ENCODE results near the gene ATRAID.

- TF ChIP-seq BHLHE40 (IDR thresholded peaks at IDR 0.05; ENCODE audit: borderline replicate concordance), result no peak
- no peak for TF ChIP-seq FOXK2 (IDR thresholded peaks at IDR 0.05)
- TF ChIP-seq ARNT (IDR thresholded peaks at IDR 0.05), result no peak
- no peak for TF ChIP-seq SP1 (IDR thresholded peaks at IDR 0.05)
- no peak for TF ChIP-seq SUZ12 (IDR thresholded peaks at IDR 0.05)
- no peak for TF ChIP-seq PKNOX1 (IDR thresholded peaks at IDR 0.05)
- TF ChIP-seq FOXM1 (IDR thresholded peaks at IDR 0.05; ENCODE audit: borderline replicate concordance), result no peak
- no peak for TF ChIP-seq TARDBP (IDR thresholded peaks at IDR 0.05)
- no peak for TF ChIP-seq ZNF384 (IDR thresholded peaks at IDR 0.05)
- TF ChIP-seq FOXA1 (IDR thresholded peaks at IDR 0.05), result no peak
- TF ChIP-seq NFRKB (IDR thresholded peaks at IDR 0.05), result no peak
- no peak for TF ChIP-seq LEF1 (IDR thresholded peaks at IDR 0.05; ENCODE audit: borderline replicate concordance)
- no peak for TF ChIP-seq ELF4 (IDR thresholded peaks at IDR 0.05)
These were observed 46.7 kb upstream of the ATRAID start for GRCh38 chr2:27164960-27165763.

All from HEK293T (cell line).